Right cardiac atrium (tissue), 5 donors: ENCODE measurements around the gene PEPD. TPM values are rescaled to one million over a fixed set of nuclear protein-coding genes. Genes with fewer than 3 reads are reported as not detected.

ENCODE experiments used
- ATAC-seq, 2 donors: fragments of 200-7000 bp; cut with Tn5 transposase; one replicate each; pipeline versions ENCODE4 v1.8.0 to v1.9.1; 2020; ENCODE audit warnings: moderate library complexity in 2 of 2, mild to moderate bottlenecking in 1 of 2
- DNase-seq, 3 donors: peaks; one replicate each; pipeline ENCODE4 v3.0.0-alpha.2; 2020
- H3K27ac ChIP-seq: one replicate; pipeline ENCODE4 v1.5.1; 2013; ENCODE audit warnings: mild to moderate bottlenecking, low read length, control low read depth, moderate library complexity
- H3K27me3 ChIP-seq: one replicate; pipeline ENCODE4 v1.6.1; 2013; ENCODE audit not compliant: control insufficient read depth, insufficient read depth
- H3K4me1 ChIP-seq: one replicate; pipeline ENCODE4 v1.6.1; 2013; ENCODE audit warnings: low read length; ENCODE audit not compliant: control insufficient read depth, insufficient read depth
- H3K4me3 ChIP-seq: one replicate; pipeline ENCODE4 v1.5.1; 2013; ENCODE audit warnings: low read length, control low read depth
- H3K9me3 ChIP-seq: one replicate; pipeline ENCODE4 v1.6.1; 2013; ENCODE audit warnings: low read length; ENCODE audit not compliant: control insufficient read depth
- WGBS: extraction: QIAGEN DNeasy Blood & Tissue Kit; methylation state at CpG from one replicate; pipeline ENCODE4 v1.1.7; 2013; 5-methylcytosine and 5-hydroxymethylcytosine counted together
- intact Hi-C, 4 donors: fragments of 100-400 bp; cut with DNase I; formaldehyde crosslinking; loops; one replicate each; pipeline versions ENCODE4 v1.11.0 to v1.14.0; 2022 to 2023
- polyA plus RNA-seq: library from polyadenylated mRNA; stranded (reverse); fragments of 200-250 nt; gene quantifications from one replicate; pipeline ENCODE4 v1.2.3, GENCODE V29; 2013
- total RNA-seq, 4 donors: library from RNA; stranded (reverse); fragmentation: NEBNext Ultra II Directional; extraction: Animal tissue kit (Norgen Biotek cat#: 25700); gene quantifications; one replicate each; pipeline ENCODE4 v1.2.1, GENCODE V29; 2021
- donor health status: healthy with polysubstance abuse.
- donor health status: DM: no; HTN: yes; CAD: no.
- donor health status: DM: no; HTN: no; CAD: no.
- donor health status: DM: no; HTN: yes; CAD: no; lungs with severe emphysema.
- donor health status: DM: yes; HTN: yes; CAD: no.

Gene PEPD
- total and polyA plus RNA-seq, 5 donors: 27.7 to 37.5 (median 34.4) TPM

DNA sequence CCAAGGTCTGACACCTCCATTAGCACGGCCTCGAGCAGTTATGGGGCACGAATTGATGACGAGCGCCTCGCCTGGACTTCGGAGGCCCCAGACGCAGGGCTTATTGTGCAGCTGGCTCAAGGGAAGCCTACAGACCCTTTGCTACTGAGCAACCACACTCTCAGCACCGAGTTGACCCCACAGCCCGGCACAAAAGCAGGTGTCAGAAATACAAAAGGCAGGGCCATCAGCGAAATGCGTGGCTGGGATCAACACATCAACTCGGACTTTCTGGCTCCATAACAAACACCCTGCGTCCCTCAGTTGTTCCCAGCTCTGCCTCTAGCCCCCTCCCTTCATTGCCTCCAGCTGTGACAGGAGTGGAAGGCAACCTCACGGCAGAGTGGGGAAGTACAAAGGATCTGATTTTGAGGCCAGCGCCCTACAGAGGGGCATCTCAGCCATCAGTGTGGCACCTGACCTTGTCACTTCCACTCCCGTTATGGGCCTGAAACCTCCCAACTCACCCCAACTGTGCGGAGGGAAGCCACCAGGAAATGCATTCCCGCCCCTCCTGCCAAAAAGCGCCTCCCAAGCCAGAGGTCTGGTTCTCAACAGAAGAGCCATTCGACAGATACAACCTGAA, 18.0 kb downstream of the PEPD start:
- no peak for DNase-seq
- 85% methylated on average over 21 of the region's 21 CpGs for WGBS

DNA sequence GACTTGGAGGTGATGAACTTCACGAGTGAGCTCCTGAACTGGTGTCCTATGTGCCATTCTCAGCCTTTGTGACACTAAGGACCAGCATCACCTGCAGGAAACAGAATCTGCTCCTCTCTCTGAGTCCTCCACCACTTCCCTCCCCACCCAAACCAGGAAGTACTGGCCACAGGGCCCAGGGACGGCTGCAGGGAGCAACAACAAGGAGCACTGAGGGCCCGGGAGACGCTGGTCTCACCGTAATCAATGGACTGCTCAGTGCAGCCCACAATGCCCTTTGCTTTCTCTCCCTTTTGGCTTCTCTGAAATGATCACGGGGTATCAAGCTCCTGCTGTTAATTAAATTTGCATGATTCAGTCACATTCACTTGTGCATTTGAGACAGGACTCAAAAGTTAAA, 18.6 kb downstream of the PEPD start:
- Histone ChIP-seq H3K4me3 (no peak overlapping the region), H3K27me3 (no peaks in the 10 kb centered on the region), H3K27ac (no peak overlapping the region), H3K9me3 (no peaks in the 10 kb centered on the region), H3K4me1 (peaks cover 3% of the 10 kb centered on the region)
- intact Hi-C loops: no loop called here
- DNase-seq (no peak), ATAC-seq (no peak)
- 83% methylated on average over 6 of the region's 6 CpGs for WGBS

More for the DNA sequence above, 18.0 kb downstream of the PEPD start:
- Histone ChIP-seq H3K27ac (no peak overlapping the region), H3K27me3 (no peaks in the 10 kb centered on the region), H3K4me3 (no peak overlapping the region), H3K9me3 (no peaks in the 10 kb centered on the region), H3K4me1 (peaks cover 3% of the 10 kb centered on the region)
- intact Hi-C loops: no loop called here
- no peak for ATAC-seq

DNA sequence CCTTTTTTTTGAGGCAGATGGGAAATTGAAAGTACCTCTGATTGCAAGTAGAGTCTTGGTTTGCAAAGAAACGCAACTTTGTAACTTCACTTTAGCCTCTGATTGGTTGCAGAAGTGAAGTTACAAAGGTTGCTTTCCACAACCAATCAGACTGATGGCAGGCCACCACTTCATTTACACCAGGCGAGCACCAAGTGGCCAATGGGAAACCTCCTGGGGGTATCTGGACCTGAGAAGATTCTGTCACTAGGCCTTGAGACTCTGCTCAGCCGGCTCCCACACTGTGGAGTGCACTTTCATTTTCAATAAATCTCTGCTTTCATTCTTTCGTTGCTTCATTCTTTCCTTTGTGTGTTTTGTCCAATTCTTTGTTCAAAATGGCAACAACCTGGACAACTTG, 19.1 kb downstream of the PEPD start:
- Histone ChIP-seq H3K4me3 (no peak overlapping the region), H3K9me3 (no peaks in the 10 kb centered on the region), H3K27ac (no peak overlapping the region), H3K4me1 (no peaks in the 10 kb centered on the region), H3K27me3 (no peaks in the 10 kb centered on the region)
- 91% methylated on average over 4 of the region's 4 CpGs for WGBS
- intact Hi-C loops: no loop called here
- DNase-seq (no peak), ATAC-seq (no peak)

DNA sequence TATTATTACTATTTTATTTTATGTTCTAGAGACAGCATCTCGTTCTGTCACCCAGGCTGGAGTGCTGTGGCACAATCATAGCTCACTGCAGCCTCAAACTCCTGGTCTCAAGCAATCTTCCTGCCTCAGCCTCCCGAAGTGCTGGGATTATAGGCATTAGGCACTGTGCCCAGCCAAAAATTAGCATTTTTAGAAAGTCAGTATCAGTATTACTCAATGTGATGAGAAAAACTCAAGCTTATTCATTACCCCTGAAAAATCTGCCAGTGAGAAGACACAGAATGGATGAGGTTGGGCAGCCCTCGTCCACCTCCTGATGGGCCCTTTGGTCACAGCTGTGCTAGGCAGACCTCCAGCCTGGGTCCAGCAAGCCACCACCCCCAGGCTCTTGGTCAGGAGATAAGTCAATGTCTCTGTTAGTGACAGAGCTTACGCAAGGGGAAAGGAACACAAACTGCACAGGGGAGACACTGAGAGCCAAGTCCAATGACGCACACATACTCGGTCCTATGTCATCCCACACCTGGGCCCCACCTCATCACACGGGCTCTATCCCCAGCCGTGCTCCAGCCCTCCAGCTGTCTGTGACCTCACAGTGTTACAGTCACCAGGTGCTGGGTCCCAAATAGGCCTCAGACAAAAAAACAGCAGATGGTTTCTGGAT, 19.8 kb downstream of the PEPD start:
- H3K4me1 ChIP-seq: no peaks in the 10 kb centered on the region
- H3K27me3 ChIP-seq: no peaks in the 10 kb centered on the region
- 94% methylated on average over 8 of the region's 8 CpGs for WGBS
- H3K4me3 ChIP-seq: no peak overlapping the region
- DNase-seq (no peak), ATAC-seq (no peak)
- intact Hi-C loops: no loop called here
- H3K27ac ChIP-seq: no peak overlapping the region
- H3K9me3 ChIP-seq: no peaks in the 10 kb centered on the region

DNA sequence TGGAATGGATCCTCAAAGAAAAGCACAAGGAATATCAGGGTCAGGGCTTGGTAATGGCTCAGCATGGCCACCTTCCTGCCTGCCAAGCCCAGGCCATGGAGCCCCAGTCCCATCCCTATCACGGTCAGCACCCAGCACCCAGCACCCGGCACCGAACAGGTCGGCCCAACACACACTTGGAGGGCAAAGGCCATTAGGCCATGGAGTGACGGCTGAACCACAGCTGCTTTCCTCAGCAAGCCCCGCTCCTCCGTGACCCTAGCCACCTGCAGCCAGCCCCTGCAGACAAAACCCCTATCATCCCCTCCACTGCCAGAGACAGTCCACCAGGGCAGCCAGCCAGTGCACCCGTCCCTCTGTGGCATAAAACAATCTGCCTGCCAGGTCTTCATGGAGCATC, 20.6 kb downstream of the PEPD start:
- no peaks in the 10 kb centered on the region for H3K9me3 ChIP-seq
- DNase-seq (no peak), ATAC-seq (no peak)
- WGBS: 91% methylated on average over 8 of the region's 8 CpGs
- H3K27ac ChIP-seq: no peak overlapping the region
- H3K4me3 ChIP-seq: no peak overlapping the region
- intact Hi-C loops: no loop called here
- no peaks in the 10 kb centered on the region for H3K27me3 ChIP-seq
- H3K4me1 ChIP-seq: no peaks in the 10 kb centered on the region

DNA sequence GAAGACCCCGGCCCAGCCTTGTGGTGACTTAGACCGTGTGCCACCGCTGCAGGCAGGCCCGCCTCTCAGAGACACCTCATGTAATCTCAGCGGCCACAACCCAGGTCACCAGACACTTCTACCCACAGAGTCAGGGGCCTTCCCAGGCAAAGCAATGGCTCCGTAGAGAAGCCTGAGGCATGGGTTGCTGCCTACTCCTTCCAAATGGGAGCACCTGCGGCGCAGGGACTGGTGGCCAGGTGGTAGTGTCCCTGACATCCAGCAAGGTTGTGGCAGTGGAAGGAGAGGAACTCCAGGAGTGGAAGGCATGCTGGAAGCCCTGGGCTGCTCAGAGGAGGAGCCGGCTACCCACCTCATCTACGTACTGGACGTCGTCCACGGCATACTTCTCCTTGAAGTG, 21.0 kb downstream of the PEPD start:
- WGBS: 97% methylated on average over 13 of the region's 13 CpGs
- DNase-seq (no peak), ATAC-seq (no peak)
- intact Hi-C loops: no loop called here
- Histone ChIP-seq H3K4me1 (no peaks in the 10 kb centered on the region), H3K27ac (no peak overlapping the region), H3K27me3 (no peaks in the 10 kb centered on the region), H3K9me3 (no peaks in the 10 kb centered on the region), H3K4me3 (no peak overlapping the region)

DNA sequence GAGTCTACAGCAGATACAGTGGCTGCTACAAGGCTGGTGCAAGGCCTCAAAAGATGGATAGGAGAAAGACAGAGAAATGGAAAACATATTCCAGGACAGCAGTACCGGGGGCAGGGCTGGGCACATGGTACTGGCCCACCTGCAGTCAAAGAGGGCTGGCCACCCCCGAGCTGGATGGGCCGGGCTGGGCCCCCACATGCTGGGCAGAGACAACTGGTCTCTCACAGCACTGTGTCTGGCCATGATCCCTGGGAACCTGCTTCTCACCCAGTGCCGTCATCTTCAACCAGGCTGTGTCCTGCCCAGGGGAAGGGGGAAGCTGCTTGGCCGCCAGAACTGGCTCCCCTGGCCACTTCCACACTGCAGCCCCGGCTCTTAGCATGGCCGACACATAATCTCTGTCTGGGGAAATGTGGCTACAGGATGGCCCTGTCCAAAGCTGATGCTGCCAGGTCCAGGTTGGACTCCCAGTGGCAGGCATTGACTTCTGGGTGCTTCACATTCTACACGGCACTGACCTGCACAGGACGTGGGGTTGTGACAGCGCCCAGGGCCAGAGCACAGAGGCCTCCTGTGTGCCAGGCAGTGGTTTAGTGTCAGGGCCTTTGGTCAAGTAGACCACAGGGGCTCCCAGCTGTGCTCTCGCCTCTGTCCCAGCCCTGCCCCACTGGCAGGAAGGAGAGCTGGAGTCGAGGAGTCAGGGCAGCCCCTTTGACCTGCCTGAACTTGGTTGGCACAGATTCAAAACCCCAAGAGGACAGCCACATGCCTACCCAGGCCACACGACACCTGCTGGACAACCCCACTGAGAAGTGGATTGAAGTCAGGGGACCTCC, 21.7 kb downstream of the PEPD start:
- intact Hi-C loops: no loop called here
- Histone ChIP-seq H3K27me3 (no peaks in the 10 kb centered on the region), H3K4me1 (no peaks in the 10 kb centered on the region), H3K9me3 (no peaks in the 10 kb centered on the region), H3K27ac (no peak overlapping the region), H3K4me3 (no peak overlapping the region)
- 78% methylated on average over 13 of the region's 13 CpGs for WGBS
- peak in 1 of 2 donors; percentile 10 for ATAC-seq
- DNase-seq: no peak

DNA sequence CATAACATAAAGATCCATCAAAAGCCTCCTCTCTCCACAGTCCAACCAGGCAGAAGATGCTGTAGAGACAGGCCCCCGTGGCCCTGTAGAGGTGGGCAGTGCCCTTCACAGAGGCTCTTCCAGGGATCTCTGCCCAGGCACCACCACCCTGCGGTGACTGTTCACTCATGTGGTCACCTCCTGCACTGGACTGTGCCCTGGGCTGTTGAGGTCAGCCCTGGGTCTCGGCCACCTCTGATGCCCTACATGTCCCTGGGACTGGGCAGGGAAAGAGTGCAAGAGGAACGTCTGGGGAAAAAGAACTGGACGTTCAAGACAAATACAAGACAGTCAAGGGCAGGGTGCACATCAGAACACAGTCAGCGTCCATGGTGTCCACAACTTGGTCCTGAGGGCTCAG, 22.3 kb downstream of the PEPD start:
- no peak for DNase-seq
- Histone ChIP-seq H3K27me3 (no peaks in the 10 kb centered on the region), H3K27ac (no peak overlapping the region), H3K4me3 (no peak overlapping the region), H3K9me3 (no peaks in the 10 kb centered on the region), H3K4me1 (no peaks in the 10 kb centered on the region)
- peak in 1 of 2 donors; percentile 11 for ATAC-seq
- WGBS: 75% methylated on average over 6 of the region's 6 CpGs
- intact Hi-C loops: no loop called here

DNA sequence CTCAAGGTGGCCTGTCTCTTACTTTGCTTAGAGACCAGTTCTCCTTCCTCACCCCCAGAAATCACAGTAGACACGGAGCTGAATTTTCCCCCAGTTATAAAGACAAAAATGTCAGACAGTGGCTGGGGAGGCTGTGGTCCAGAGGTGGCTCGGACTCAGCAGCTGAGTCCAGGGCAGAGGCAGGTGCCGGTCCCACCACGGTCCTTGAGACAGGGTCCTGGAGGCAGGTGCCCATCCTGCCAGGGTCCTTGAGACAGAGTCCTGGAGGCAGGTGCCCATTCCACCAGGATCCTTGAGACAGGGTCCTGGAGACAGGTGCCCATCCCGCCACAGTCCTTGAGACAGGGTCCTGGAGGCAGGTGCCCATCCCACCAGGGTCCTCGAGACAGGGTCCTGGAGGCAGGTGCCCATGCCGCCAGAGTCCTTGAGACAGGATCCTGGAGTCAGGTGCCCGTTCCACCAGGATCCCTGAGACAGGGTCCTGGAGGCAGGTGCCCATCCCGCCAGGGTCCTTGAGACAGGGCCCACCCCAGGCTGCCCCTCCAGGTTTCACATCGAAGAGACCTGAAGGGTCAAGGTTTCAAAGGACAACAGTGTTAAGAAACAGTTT, 23.1 kb downstream of the PEPD start:
- no peaks in the 10 kb centered on the region for H3K27me3 ChIP-seq
- ATAC-seq (no peak), DNase-seq (no peak)
- intact Hi-C loops: no loop called here
- no peaks in the 10 kb centered on the region for H3K4me1 ChIP-seq
- WGBS: 96% methylated on average over 10 of the region's 10 CpGs
- H3K9me3 ChIP-seq: no peaks in the 10 kb centered on the region
- H3K27ac ChIP-seq: no peak overlapping the region
- H3K4me3 ChIP-seq: no peak overlapping the region

DNA sequence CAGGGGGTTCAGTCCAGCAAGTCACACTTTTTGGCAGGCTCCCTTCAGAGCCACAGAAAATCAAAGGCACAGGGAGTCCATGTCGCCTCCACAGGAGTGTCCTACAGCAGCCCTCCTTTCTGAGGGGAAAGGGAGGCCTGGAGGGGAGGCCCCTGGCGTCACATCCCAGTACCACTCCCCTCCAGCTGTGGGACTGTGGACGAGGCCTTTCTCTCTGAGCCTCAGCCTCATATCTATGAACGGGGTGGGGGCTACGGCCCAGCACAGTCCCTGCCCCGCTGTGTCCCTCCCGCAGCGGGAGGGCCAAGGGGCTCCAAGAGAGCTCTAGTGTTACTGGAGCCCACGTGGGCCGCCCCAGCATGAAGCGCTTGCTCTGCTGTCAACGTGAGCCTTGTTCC, 23.8 kb downstream of the PEPD start:
- Histone ChIP-seq H3K9me3 (no peaks in the 10 kb centered on the region), H3K4me1 (no peaks in the 10 kb centered on the region), H3K27me3 (no peaks in the 10 kb centered on the region), H3K27ac (no peak overlapping the region), H3K4me3 (no peak overlapping the region)
- no peak for ATAC-seq
- DNase-seq: no peak
- intact Hi-C loops: no loop called here
- 92% methylated on average over 12 of the region's 12 CpGs for WGBS
